ENCODE results near the gene NOL9. TPM values are rescaled to one million over a fixed set of nuclear protein-coding genes. Genes with fewer than 3 reads are reported as not detected.

NOL9 gene
- total RNA-seq, 4 donors from 2014 or later, result 19.4 to 33.6 (median 27.5) TPM

DNA sequence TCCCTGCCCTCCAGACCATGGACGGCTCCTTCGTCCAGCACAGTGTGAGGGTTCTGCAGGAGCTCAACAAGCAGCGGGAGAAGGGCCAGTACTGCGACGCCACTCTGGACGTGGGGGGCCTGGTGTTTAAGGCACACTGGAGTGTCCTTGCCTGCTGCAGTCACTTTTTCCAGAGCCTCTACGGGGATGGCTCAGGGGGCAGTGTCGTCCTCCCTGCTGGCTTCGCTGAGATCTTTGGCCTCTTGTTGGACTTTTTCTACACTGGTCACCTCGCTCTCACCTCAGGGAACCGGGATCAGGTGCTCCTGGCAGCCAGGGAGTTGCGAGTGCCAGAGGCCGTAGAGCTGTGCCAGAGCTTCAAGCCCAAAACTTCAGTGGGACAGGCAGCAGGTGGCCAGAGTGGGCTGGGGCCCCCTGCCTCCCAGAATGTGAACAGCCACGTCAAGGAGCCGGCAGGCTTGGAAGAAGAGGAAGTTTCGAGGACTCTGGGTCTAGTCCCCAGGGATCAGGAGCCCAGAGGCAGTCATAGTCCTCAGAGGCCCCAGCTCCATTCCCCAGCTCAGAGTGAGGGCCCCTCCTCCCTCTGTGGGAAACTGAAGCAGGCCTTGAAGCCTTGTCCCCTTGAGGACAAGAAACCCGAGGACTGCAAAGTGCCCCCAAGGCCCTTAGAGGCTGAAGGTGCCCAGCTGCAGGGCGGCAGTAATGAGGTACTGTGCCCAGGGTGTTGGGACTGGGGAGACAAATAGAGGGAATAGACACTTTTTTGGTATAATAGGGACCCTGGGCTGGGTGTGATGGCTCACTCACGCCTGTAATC is 26.5 kb upstream of the NOL9 start:
- Histone ChIP-seq H3K9me3 (no peaks in the 10 kb centered on the region), H3K36me3 (no peaks in the 10 kb centered on the region), H3K27me3 (no peaks in the 10 kb centered on the region), H3K4me3 (peak overlapping the region; percentile 82), H3K27ac (peak overlapping the region; percentile 92), H3K4me1 (peaks cover 48% of the 10 kb centered on the region)
- TF ChIP-seq POLR2A (IDR thresholded peaks at IDR 0.05) (no peak), CTCF (IDR thresholded peaks at IDR 0.05) (peak in 1 of 2 donors; percentile 10)
- no peak for DNase-seq (ENCODE audit: low spot score in 2 of 2)
- 34% methylated on average over 7 of the region's 19 CpGs for WGBS

DNA sequence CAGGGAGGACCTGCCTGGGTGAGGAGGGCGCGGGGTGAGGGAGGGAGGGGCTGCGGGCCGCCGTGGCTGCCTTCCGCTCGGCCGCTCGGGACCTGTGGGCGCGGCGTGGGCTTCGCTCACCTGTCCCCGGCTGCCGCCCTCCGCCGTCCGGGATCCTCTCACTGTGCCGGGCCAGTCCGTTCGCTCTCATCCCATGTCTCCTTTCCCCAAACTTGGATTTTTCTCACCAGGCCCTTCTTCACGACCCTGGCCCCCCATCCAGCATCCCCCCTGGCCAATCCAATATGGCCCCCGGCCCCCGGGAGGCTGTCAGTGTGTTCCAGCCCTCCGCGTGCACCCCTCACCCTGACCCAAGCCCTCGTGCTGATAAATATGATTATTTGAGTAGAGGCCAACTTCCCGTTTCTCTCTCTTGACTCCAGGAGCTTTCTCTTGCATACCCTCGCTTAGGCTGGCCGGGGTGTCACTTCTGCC is 25.8 kb upstream of the NOL9 start:
- peak overlapping the region; percentile 82 for H3K4me3 ChIP-seq
- TF ChIP-seq POLR2A (IDR thresholded peaks at IDR 0.05) (no peak), CTCF (IDR thresholded peaks at IDR 0.05) (no peak), EP300 (IDR thresholded peaks at IDR 0.05) (no peak), POLR2AphosphoS5 (IDR thresholded peaks at IDR 0.05) (no peak)
- H3K27me3 ChIP-seq, result no peaks in the 10 kb centered on the region
- no peaks in the 10 kb centered on the region for H3K36me3 ChIP-seq
- no peaks in the 10 kb centered on the region for H3K9me3 ChIP-seq
- peaks cover 42% of the 10 kb centered on the region for H3K4me1 ChIP-seq
- no peak for DNase-seq (ENCODE audit: low spot score in 2 of 2)
- WGBS, result under 1% methylated on average over 23 of the region's 30 CpGs
- H3K27ac ChIP-seq, result peak overlapping the region; percentile 92

DNA sequence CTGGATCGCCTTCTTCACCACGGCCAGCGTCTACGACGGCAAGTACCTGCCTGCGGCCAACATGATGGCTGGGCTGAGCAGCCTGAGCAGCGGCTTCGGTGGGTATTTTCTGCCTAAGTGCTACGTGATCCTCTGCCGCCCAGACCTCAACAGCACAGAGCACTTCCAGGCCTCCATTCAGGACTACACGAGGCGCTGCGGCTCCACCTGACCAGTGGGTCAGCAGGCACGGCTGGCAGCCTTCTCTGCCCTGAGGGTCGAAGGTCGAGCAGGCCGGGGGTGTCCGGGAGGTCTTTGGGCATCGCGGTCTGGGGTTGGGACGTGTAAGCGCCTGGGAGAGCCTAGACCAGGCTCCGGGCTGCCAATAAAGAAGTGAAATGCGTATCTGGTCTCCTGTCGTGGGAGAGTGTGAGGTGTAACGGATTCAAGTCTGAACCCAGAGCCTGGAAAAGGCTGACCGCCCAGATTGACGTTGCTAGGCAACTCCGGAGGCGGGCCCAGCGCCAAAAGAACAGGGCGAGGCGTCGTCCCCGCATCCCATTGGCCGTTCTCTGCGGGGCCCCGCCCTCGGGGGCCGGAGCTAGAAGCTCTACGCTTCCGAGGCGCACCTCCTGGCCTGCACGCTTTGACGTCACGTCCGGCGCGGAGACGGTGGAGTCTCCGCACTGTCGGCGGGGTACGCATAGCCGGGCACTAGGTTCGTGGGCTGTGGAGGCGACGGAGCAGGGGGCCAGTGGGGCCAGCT is 25.2 kb upstream of the NOL9 start, which contains the start of gene ZBTB48:
Gene ZBTB48 (plus strand): TSS at position 621 of the 745 bp plus-strand sequence. CDS start 616 bp downstream, outside the sequence.
- TF ChIP-seq POLR2AphosphoS5 (IDR thresholded peaks at IDR 0.05), result peak; percentile 87 to 94 (median 93)
- TF ChIP-seq EP300 (IDR thresholded peaks at IDR 0.05), result no peak
- TF ChIP-seq POLR2A (IDR thresholded peaks at IDR 0.05), result peak; percentile 65 to 92
- TF ChIP-seq CTCF (IDR thresholded peaks at IDR 0.05), result no peak
- Histone ChIP-seq H3K36me3 (no peaks in the 10 kb centered on the region), H3K4me3 (peak within 1 kb of the TSS; percentile 82), H3K27me3 (no peaks in the 10 kb centered on the region), H3K9me3 (no peaks in the 10 kb centered on the region), H3K27ac (peak within 1 kb of the TSS; percentile 92), H3K4me1 (peaks cover 37% of the 10 kb centered on the region)
- DNase-seq (ENCODE audit: low spot score in 2 of 2), result peak; percentile 100
- 25% methylated on average over 11 of the region's 58 CpGs for WGBS

- H3K9me3 ChIP-seq, result no peaks in the 10 kb centered on the region
- WGBS, result 91% methylated on average over 12 of the region's 14 CpGs
- H3K4me3 ChIP-seq, result peak overlapping the region; percentile 82
- no peaks in the 10 kb centered on the region for H3K36me3 ChIP-seq
- H3K27ac ChIP-seq, result peak overlapping the region; percentile 92
- DNase-seq (ENCODE audit: low spot score in 2 of 2), result no peak
- peaks cover 33% of the 10 kb centered on the region for H3K4me1 ChIP-seq
- H3K27me3 ChIP-seq, result no peaks in the 10 kb centered on the region
- TF ChIP-seq CTCF (IDR thresholded peaks at IDR 0.05) (no peak), EP300 (IDR thresholded peaks at IDR 0.05) (no peak), POLR2AphosphoS5 (IDR thresholded peaks at IDR 0.05) (no peak), POLR2A (IDR thresholded peaks at IDR 0.05) (no peak)
Observed at GRCh38 chr1:6578624-6579373, 24.5 kb upstream of the NOL9 start.
